Measurements from ENCODE around the gene TBX20.
"Not testable (repeated sequence)": the region's sequence is repeated elsewhere in the genome, so short reads cannot be mapped to it uniquely, and the experiment has no call there.

DNA sequence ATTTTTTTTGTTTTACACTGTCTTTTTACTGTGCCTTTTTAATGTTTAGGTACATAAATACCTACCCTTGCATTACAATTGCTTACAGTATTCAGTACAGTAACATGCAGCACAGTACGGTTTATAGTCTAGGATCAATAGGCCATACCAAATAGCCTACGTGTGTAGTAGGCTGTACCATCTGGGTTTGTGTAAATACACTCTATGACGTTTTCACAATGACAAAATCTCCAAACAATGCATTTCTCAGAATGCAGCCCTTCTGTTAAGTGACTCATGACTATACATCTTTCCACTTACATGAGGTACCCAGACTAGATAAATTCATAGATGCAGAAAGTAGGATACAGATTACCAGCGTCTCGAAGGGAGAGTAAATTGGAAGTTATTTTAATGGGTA lies 26.5 kb downstream of the TBX20 start:
- not testable (repeated sequence) for TF ChIP-seq ZFX (IDR thresholded peaks at IDR 0.05)
- TF ChIP-seq, protein P1, sequence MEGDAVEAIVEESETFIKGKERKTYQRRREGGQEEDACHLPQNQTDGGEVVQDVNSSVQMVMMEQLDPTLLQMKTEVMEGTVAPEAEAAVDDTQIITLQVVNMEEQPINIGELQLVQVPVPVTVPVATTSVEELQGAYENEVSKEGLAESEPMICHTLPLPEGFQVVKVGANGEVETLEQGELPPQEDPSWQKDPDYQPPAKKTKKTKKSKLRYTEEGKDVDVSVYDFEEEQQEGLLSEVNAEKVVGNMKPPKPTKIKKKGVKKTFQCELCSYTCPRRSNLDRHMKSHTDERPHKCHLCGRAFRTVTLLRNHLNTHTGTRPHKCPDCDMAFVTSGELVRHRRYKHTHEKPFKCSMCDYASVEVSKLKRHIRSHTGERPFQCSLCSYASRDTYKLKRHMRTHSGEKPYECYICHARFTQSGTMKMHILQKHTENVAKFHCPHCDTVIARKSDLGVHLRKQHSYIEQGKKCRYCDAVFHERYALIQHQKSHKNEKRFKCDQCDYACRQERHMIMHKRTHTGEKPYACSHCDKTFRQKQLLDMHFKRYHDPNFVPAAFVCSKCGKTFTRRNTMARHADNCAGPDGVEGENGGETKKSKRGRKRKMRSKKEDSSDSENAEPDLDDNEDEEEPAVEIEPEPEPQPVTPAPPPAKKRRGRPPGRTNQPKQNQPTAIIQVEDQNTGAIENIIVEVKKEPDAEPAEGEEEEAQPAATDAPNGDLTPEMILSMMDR (conservative IDR thresholded peaks at IDR 0.05), result not testable (repeated sequence)
